Fibroblast of villous mesenchyme (primary cell): ENCODE measurements around the gene MRFAP1. TPM values are rescaled to one million over a fixed set of nuclear protein-coding genes. Genes with fewer than 3 reads are reported as not detected.

Source experiments
- DNase-seq: peaks from one replicate; pipeline ENCODE4 v3.0.0-alpha.2; 2010; ENCODE audit warnings: low read depth
- H3K4me3 ChIP-seq: 2 replicates; pipeline ENCODE4 v1.5.1; 2011; ENCODE audit warnings: low read depth, mild to moderate bottlenecking, low read length
- total RNA-seq: library from RNA; depleted of rRNA; stranded (reverse); fragments of >200 nt; gene quantifications from 2 replicates; pipeline ENCODE4 v1.2.3, GENCODE V29; 2012
- TF ChIP-seq, protein P1 (sequence below): IDR thresholded peaks from 2 replicates; pipeline ENCODE4 v1.5.1; 2012; ENCODE audit warnings: low read depth, mild to moderate bottlenecking, low read length; ENCODE audit not compliant: insufficient read depth

The MRFAP1 gene
- total RNA-seq, 1 donor = 127 TPM

DNA sequence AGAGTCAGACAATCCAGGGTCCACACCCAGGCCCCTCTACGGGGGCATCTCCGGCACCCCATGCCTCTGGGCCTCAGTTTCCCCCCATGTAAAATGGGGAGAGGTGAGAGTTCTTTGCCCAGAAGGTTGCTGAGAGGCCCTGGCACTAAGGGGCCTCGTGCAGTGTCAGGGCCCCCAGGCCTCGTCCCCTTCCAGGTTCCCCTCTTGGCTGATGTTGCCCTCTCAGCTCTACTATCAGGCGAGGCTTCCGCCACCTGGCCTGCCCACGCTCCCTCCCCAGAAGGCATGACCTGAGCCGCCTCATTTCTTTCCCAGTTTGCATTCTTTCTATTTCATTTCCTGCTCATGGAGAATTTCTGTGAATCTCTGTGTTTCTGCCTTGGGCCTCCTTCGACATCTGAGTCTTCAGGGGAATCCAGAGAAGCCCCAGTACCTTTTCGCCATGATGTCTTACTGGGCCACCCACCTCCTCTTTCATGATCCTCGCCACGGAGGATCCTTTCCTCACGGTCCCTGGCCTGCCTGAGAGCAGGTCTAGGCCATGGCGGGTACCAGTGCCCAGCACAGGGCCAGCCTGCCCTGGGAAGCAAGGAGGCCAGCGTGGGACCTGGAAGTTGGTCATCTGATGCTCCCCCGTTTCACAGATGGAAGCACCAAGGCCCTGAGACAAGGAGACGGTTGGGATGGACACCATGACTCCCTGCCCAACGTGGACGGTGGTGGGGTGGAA is 21.9 kb upstream of the MRFAP1 start:
- TF ChIP-seq, protein P1, sequence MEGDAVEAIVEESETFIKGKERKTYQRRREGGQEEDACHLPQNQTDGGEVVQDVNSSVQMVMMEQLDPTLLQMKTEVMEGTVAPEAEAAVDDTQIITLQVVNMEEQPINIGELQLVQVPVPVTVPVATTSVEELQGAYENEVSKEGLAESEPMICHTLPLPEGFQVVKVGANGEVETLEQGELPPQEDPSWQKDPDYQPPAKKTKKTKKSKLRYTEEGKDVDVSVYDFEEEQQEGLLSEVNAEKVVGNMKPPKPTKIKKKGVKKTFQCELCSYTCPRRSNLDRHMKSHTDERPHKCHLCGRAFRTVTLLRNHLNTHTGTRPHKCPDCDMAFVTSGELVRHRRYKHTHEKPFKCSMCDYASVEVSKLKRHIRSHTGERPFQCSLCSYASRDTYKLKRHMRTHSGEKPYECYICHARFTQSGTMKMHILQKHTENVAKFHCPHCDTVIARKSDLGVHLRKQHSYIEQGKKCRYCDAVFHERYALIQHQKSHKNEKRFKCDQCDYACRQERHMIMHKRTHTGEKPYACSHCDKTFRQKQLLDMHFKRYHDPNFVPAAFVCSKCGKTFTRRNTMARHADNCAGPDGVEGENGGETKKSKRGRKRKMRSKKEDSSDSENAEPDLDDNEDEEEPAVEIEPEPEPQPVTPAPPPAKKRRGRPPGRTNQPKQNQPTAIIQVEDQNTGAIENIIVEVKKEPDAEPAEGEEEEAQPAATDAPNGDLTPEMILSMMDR = no peak
- H3K4me3 ChIP-seq = no peak overlapping the region
- DNase-seq = no peak

DNA sequence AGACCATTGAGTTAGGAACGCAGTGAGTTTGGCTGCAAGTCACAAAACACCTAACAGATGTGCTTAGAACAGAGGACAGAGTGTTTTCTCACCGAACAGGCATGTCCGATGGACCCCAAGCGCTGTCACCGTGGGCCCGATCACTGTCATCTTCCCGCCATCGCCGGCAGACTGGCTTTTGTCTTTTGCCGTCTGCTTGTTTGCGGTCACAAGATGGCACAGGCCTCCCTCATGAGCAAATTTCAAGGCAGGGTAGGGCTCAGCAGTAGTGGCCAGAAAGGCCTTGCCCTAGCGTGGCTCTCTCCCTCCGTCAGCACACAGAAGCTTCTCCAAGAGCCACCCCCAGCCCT is 21.4 kb upstream of the MRFAP1 start:
- TF ChIP-seq, protein P1 = no peak
- DNase-seq = no peak
- no peak overlapping the region for H3K4me3 ChIP-seq

GRCh38 chr4:6619466-6620255 is 20.8 kb upstream of the MRFAP1 start:
- no peak for DNase-seq
- no peak overlapping the region for H3K4me3 ChIP-seq
- TF ChIP-seq, protein P1 = no peak

GRCh38 chr4:6620296-6620695 is 20.2 kb upstream of the MRFAP1 start:
- TF ChIP-seq, protein P1 = no peak
- H3K4me3 ChIP-seq = no peak overlapping the region
- no peak for DNase-seq

- TF ChIP-seq, protein P1 = no peak
- H3K4me3 ChIP-seq = no peak overlapping the region
- DNase-seq = no peak
Measured at GRCh38 chr4:6620891-6621555, 19.5 kb upstream of the MRFAP1 start.

DNA sequence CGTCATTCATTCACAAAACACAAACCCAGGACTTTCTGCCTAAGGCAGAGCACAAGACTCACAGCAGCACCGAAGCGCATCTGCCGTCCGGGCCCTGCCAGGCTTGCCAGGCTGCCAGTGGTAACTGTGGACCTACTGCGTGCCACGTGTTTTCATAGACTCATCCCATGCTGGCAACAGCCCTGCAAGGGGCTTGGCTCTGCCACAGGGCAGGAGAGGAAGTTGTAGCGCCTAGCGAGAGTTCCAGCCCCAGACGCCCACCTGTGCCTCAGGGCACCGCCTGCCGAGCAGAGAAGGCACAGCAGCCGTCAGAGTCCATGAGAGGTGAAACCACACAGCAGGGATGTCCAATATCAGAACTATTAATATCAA is 18.9 kb upstream of the MRFAP1 start:
- no peak for DNase-seq
- H3K4me3 ChIP-seq = no peak overlapping the region
- TF ChIP-seq, protein P1 = no peak
